Liver (tissue), 9 donors: ENCODE data around the gene CSNK2A3. TPM values are rescaled to one million over a fixed set of nuclear protein-coding genes. Genes with fewer than 3 reads are reported as not detected.
"Not testable (repeated sequence)": the region's sequence is repeated elsewhere in the genome, so short reads cannot be mapped to it uniquely, and the experiment has no call there.

Source experiments
- DNase-seq: peaks from one replicate; pipeline ENCODE4 v3.0.0-alpha.2; 2017; ENCODE audit warnings: low spot score
- H3K27ac ChIP-seq, 2 donors: one replicate each; pipeline ENCODE4 v1.7.0; 2013; ENCODE audit warnings: inconsistent platforms in 2 of 2, low read length in 2 of 2, control low read depth in 1 of 2, low read depth in 1 of 2, mild to moderate bottlenecking in 1 of 2
- H3K27me3 ChIP-seq, 4 donors: one replicate each; pipeline versions ENCODE4 v1.6.1 to v1.7.0; 2013; ENCODE audit warnings: low read length in 3 of 4, inconsistent platforms in 1 of 4, mild to moderate bottlenecking in 1 of 4, moderate library complexity in 1 of 4; ENCODE audit not compliant: control insufficient read depth in 4 of 4, insufficient read depth in 4 of 4
- H3K36me3 ChIP-seq, 4 donors: one replicate each; pipeline versions ENCODE4 v1.6.1 to v1.7.0; 2013; ENCODE audit warnings: low read length in 3 of 4, mild to moderate bottlenecking in 3 of 4, low read depth in 1 of 4, moderate library complexity in 1 of 4; ENCODE audit not compliant: control insufficient read depth in 4 of 4, insufficient read depth in 3 of 4
- H3K4me1 ChIP-seq, 4 donors: one replicate each; pipeline versions ENCODE4 v1.6.1 to v1.7.0; 2013; ENCODE audit warnings: low read length in 3 of 4, mild to moderate bottlenecking in 3 of 4, moderate library complexity in 1 of 4; ENCODE audit not compliant: control insufficient read depth in 4 of 4, insufficient read depth in 4 of 4
- H3K4me3 ChIP-seq, 3 donors: one replicate each; pipeline versions ENCODE4 v1.6.1 to v1.7.0; 2013; ENCODE audit warnings: low read length in 3 of 3, control low read depth in 1 of 3, low read depth in 1 of 3, mild to moderate bottlenecking in 1 of 3
- H3K9ac ChIP-seq, 2 donors: one replicate each; pipeline ENCODE4 v1.7.0; 2013; ENCODE audit warnings: low read length in 2 of 2, mild to moderate bottlenecking in 2 of 2, moderate library complexity in 2 of 2, control low read depth in 1 of 2, low read depth in 1 of 2
- H3K9me3 ChIP-seq, 4 donors: one replicate each; pipeline versions ENCODE4 v1.6.1 to v1.7.0; 2013; ENCODE audit warnings: low read length in 3 of 4; ENCODE audit not compliant: control insufficient read depth in 4 of 4
- EGR1 ChIP-seq, 2 donors: IDR thresholded peaks; 2 replicates each; pipeline ENCODE4 v1.6.1; 2016 to 2018; ENCODE audit warnings: antibody characterized with exemption in 2 of 2, low read depth in 2 of 2
- FOXA2 ChIP-seq: IDR thresholded peaks from 2 replicates; pipeline ENCODE4 v1.6.1; 2016; ENCODE audit warnings: antibody characterized with exemption
- GABPA ChIP-seq, 2 donors: IDR thresholded peaks in 1 of 2; conservative IDR thresholded peaks in 1 of 2; 2 replicates each; pipeline ENCODE4 v1.6.1; 2016; ENCODE audit warnings: antibody characterized with exemption in 2 of 2, mild to moderate bottlenecking in 1 of 2, moderate library complexity in 1 of 2
- HNF4A ChIP-seq, 2 donors: conservative IDR thresholded peaks; 2 replicates each; pipeline ENCODE4 v1.6.1; 2016; ENCODE audit warnings: antibody characterized with exemption in 2 of 2, mild to moderate bottlenecking in 2 of 2
- HNF4G ChIP-seq: IDR thresholded peaks from 2 replicates; pipeline ENCODE4 v1.6.1; 2016; ENCODE audit warnings: antibody characterized with exemption
- NR2F2 ChIP-seq: IDR thresholded peaks from 2 replicates; pipeline ENCODE4 v1.6.1; 2016; ENCODE audit warnings: antibody characterized with exemption
- RAD21 ChIP-seq, 2 donors: IDR thresholded peaks; 2 replicates each; pipeline ENCODE4 v1.6.1; 2016; ENCODE audit warnings: antibody characterized with exemption in 2 of 2, mild to moderate bottlenecking in 2 of 2
- RXRA ChIP-seq, 2 donors: IDR thresholded peaks; 2 replicates each; pipeline ENCODE4 v1.6.1; 2017 to 2018; ENCODE audit warnings: antibody characterized with exemption in 2 of 2, mild to moderate bottlenecking in 1 of 2
- SP1 ChIP-seq: IDR thresholded peaks from 2 replicates; pipeline ENCODE4 v1.6.1; 2018; ENCODE audit warnings: antibody characterized with exemption, mild to moderate bottlenecking
- TAF1 ChIP-seq: conservative IDR thresholded peaks from 2 replicates; pipeline ENCODE4 v1.6.1; 2016; ENCODE audit warnings: antibody characterized with exemption, mild to moderate bottlenecking
- WGBS: extraction: QIAGEN DNeasy Blood & Tissue Kit; methylation state at CpG from one replicate; pipeline ENCODE4 v1.1.7; 2013; 5-methylcytosine and 5-hydroxymethylcytosine counted together
- polyA plus RNA-seq, 2 donors: library from polyadenylated mRNA; stranded (reverse) in 1 of 2; unstranded in 1 of 2; fragments of 200-250 nt in 1 of 2; fragments of >200 nt in 1 of 2; fragmentation: Nextera tagmentation in 1 of 2; extraction: Ambion mirVana in 1 of 2; gene quantifications; one replicate each; pipeline versions ENCODE4 v1.2.1 to v1.2.3, GENCODE V29; 2013 to 2015
- total RNA-seq, 2 donors: library from RNA; depleted of rRNA; stranded (reverse); fragments of >200 nt; gene quantifications; one replicate each; pipeline ENCODE4 v1.2.3, GENCODE V29; 2014
- TF ChIP-seq, protein P1 (sequence below): IDR thresholded peaks from 2 replicates; pipeline ENCODE4 v1.6.1; 2016; ENCODE audit warnings: antibody characterized with exemption
- TF ChIP-seq, protein P2 (sequence below): IDR thresholded peaks from 2 replicates; pipeline ENCODE4 v1.6.1; 2016; ENCODE audit warnings: antibody characterized with exemption
- TF ChIP-seq, protein P3 (sequence below): IDR thresholded peaks from 2 replicates; pipeline ENCODE4 v1.6.1; 2016; ENCODE audit warnings: antibody characterized with exemption, mild to moderate bottlenecking
- TF ChIP-seq, protein P4 (sequence below): fragments of 150-350 bp; IDR thresholded peaks from 2 replicates; pipeline ENCODE4 v1.5.1; 2017; ENCODE audit warnings: improper control_type of control experiment, low read depth, low read length; ENCODE audit not compliant: missing input control
- donor health status: healthy.
- donor health status: healthy.
- donor health status: healthy.
- donor health status: healthy.
- donor health status: healthy.

CSNK2A3 gene
- total and polyA plus RNA-seq, 4 donors = 0.51 to 0.92 (median 0.59) TPM; not detected in 1

DNA sequence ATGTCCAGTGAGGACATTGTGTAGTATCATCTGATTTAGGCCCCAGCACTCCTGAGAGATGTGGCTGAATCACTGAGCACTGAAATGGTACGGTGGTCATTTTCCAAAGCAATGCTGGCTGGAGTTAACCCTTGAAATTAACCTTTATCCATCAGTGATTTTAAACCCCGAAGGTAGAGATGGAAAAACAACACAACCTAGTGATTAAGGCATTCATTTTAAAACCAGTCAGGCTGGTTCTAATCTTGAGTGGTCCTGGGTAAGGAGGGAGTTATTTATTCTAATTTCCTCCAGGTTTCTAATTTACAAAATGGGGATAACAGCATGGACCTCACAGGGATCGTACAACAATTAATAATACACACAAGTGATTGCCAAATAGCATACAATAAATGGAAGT lies 6.6 kb upstream of the CSNK2A3 start:
- TF ChIP-seq RAD21 (IDR thresholded peaks at IDR 0.05) (no peak), SP1 (no peak), HNF4G (no peak), GABPA (IDR thresholded peaks at IDR 0.05 in 1 of 2, conservative IDR thresholded peaks at IDR 0.05 in 1 of 2) (no peak), FOXA2 (no peak), HNF4A (conservative IDR thresholded peaks at IDR 0.05) (no peak), NR2F2 (no peak)
- TF ChIP-seq, protein P1, sequence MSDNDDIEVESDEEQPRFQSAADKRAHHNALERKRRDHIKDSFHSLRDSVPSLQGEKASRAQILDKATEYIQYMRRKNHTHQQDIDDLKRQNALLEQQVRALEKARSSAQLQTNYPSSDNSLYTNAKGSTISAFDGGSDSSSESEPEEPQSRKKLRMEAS = no peak
- TF ChIP-seq, protein P2, sequence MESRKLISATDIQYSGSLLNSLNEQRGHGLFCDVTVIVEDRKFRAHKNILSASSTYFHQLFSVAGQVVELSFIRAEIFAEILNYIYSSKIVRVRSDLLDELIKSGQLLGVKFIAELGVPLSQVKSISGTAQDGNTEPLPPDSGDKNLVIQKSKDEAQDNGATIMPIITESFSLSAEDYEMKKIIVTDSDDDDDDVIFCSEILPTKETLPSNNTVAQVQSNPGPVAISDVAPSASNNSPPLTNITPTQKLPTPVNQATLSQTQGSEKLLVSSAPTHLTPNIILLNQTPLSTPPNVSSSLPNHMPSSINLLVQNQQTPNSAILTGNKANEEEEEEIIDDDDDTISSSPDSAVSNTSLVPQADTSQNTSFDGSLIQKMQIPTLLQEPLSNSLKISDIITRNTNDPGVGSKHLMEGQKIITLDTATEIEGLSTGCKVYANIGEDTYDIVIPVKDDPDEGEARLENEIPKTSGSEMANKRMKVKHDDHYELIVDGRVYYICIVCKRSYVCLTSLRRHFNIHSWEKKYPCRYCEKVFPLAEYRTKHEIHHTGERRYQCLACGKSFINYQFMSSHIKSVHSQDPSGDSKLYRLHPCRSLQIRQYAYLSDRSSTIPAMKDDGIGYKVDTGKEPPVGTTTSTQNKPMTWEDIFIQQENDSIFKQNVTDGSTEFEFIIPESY = no peak
- TF ChIP-seq, protein P3, sequence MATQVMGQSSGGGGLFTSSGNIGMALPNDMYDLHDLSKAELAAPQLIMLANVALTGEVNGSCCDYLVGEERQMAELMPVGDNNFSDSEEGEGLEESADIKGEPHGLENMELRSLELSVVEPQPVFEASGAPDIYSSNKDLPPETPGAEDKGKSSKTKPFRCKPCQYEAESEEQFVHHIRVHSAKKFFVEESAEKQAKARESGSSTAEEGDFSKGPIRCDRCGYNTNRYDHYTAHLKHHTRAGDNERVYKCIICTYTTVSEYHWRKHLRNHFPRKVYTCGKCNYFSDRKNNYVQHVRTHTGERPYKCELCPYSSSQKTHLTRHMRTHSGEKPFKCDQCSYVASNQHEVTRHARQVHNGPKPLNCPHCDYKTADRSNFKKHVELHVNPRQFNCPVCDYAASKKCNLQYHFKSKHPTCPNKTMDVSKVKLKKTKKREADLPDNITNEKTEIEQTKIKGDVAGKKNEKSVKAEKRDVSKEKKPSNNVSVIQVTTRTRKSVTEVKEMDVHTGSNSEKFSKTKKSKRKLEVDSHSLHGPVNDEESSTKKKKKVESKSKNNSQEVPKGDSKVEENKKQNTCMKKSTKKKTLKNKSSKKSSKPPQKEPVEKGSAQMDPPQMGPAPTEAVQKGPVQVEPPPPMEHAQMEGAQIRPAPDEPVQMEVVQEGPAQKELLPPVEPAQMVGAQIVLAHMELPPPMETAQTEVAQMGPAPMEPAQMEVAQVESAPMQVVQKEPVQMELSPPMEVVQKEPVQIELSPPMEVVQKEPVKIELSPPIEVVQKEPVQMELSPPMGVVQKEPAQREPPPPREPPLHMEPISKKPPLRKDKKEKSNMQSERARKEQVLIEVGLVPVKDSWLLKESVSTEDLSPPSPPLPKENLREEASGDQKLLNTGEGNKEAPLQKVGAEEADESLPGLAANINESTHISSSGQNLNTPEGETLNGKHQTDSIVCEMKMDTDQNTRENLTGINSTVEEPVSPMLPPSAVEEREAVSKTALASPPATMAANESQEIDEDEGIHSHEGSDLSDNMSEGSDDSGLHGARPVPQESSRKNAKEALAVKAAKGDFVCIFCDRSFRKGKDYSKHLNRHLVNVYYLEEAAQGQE = no peak
- TF ChIP-seq, protein P4, sequence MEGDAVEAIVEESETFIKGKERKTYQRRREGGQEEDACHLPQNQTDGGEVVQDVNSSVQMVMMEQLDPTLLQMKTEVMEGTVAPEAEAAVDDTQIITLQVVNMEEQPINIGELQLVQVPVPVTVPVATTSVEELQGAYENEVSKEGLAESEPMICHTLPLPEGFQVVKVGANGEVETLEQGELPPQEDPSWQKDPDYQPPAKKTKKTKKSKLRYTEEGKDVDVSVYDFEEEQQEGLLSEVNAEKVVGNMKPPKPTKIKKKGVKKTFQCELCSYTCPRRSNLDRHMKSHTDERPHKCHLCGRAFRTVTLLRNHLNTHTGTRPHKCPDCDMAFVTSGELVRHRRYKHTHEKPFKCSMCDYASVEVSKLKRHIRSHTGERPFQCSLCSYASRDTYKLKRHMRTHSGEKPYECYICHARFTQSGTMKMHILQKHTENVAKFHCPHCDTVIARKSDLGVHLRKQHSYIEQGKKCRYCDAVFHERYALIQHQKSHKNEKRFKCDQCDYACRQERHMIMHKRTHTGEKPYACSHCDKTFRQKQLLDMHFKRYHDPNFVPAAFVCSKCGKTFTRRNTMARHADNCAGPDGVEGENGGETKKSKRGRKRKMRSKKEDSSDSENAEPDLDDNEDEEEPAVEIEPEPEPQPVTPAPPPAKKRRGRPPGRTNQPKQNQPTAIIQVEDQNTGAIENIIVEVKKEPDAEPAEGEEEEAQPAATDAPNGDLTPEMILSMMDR = no peak
- H3K4me3 ChIP-seq = no peak overlapping the region
- H3K9me3 ChIP-seq = no peaks in the 10 kb centered on the region
- H3K27me3 ChIP-seq = no peaks in the 10 kb centered on the region
- peaks cover 0 to 4% (median 1%) of the 10 kb centered on the region in 4 donors for H3K36me3 ChIP-seq
- no peaks in the 10 kb centered on the region for H3K4me1 ChIP-seq
- DNase-seq = no peak
- H3K9ac ChIP-seq = no peak overlapping the region
- H3K27ac ChIP-seq = no peak overlapping the region
- WGBS = 88% methylated on average over 3 of the region's 3 CpGs

DNA sequence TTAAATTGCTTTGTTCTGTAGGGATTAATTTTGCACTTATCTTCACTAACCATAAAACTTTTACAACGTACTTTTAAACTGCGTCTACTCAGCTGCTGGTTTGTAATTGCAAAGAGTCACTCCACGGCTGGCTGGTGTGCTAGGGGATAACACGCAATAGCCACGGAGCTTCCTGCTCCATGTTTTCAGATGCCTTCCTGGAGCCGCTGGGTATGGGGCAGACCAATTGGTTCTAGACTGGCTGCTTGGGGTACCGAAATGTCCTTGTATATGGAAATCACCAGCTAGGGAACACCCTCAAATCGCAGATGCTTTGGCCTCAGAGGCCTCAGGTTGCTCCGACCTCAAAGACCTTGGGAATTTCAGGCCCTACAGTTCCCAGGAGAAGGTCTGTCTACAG lies 3.8 kb upstream of the CSNK2A3 start:
- no peak for TF ChIP-seq SP1
- TF ChIP-seq, protein P4 = no peak
- TF ChIP-seq RXRA (IDR thresholded peaks at IDR 0.05) = no peak
- TF ChIP-seq HNF4A (conservative IDR thresholded peaks at IDR 0.05) = no peak
- no peak for TF ChIP-seq EGR1 (IDR thresholded peaks at IDR 0.05; ENCODE audit: low read depth in 2 of 2)
- no peak for TF ChIP-seq HNF4G
- TF ChIP-seq NR2F2 = no peak
- no peak for TF ChIP-seq GABPA (IDR thresholded peaks at IDR 0.05 in 1 of 2, conservative IDR thresholded peaks at IDR 0.05 in 1 of 2)
- TF ChIP-seq, protein P3 = no peak
- no peak for TF ChIP-seq TAF1
- DNase-seq = no peak
- WGBS = 92% methylated on average over 9 of the region's 9 CpGs

DNA sequence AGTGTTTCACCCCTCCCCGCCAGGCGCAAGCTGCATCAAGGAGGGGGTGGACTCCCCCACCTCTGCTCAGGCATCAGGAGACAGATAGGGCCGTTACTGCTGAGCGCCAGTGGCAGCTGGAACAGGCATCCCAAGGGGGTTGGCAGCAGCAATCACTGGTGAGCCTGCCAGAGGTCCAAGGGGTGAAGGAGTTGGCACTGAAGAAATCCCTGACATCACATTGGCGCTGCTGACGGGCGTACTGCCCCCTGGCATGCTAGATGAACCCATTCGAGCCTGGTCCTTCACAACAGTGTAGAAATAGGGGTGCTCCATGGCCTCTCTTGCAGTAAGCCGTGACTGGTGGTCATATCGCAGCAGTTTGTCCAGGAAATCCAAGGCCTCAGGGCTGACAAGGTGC lies 1.2 kb downstream of the CSNK2A3 start:
- not testable (repeated sequence) for H3K4me3 ChIP-seq, H3K9me3 ChIP-seq, DNase-seq, H3K36me3 ChIP-seq, H3K4me1 ChIP-seq, H3K27me3 ChIP-seq, H3K27ac ChIP-seq, H3K9ac ChIP-seq
- WGBS = 83% methylated on average over 8 of the region's 10 CpGs

More for the DNA sequence above, 3.8 kb upstream of the CSNK2A3 start:
- Histone ChIP-seq H3K9me3 (no peaks in the 10 kb centered on the region), H3K9ac (no peak overlapping the region), H3K4me3 (no peak overlapping the region), H3K27ac (no peak overlapping the region), H3K4me1 (no peaks in the 10 kb centered on the region), H3K27me3 (no peaks in the 10 kb centered on the region), H3K36me3 (peaks cover 0 to 4% (median 1%) of the 10 kb centered on the region in 4 donors)
